IMR-90 (cell line): ENCODE measurements around the gene WNT4. TPM values are rescaled to one million over a fixed set of nuclear protein-coding genes. Genes with fewer than 3 reads are reported as not detected.
A peak's percentile ranks its signal among the peaks of the same experiment; 100 is the strongest.

ENCODE experiments used
- ATAC-seq: fragments of 200-7000 bp; cut with Tn5 transposase; 2 replicates; pipeline ENCODE4 v1.9.1; 2020; ENCODE audit warnings: low read depth, mild to moderate bottlenecking, moderate library complexity
- BruUV-seq: library from RNA; stranded (reverse); fragments of 400-500 nt; replicated peaks from 2 replicates; lab custom pipeline; 2021; lab: Mats Ljungman, UMichigan
- CTCF ChIA-PET: fragments of 300-600 bp; formaldehyde crosslinking; extraction: SDS; loops from one replicate; lab custom pipeline; 2021; ENCODE audit warnings: antibody characterized with exemption; lab: Yijun Ruan, JAX
- POLR2A ChIA-PET: fragments of 300-600 bp; sonication (Branson Sonifier 250); formaldehyde crosslinking; loops from one replicate; lab custom pipeline; 2022; ENCODE audit warnings: antibody characterized with exemption; ENCODE audit not compliant: unreplicated experiment; lab: Charles Lee
- DNase-seq: peaks from one replicate; pipeline ENCODE4 v3.0.0; 2013
- H2AFZ ChIP-seq: replicated peaks from 2 replicates; pipeline ENCODE3; 2013; ENCODE audit warnings: low read length, mild to moderate bottlenecking; ENCODE audit not compliant: poor library complexity
- H2AK5ac ChIP-seq: 2 replicates; pipeline ENCODE4 v1.6.1; 2013; ENCODE audit warnings: low read depth, low read length, inconsistent platforms
- H2AK9ac ChIP-seq: replicated peaks from 2 replicates; pipeline ENCODE3; 2013; ENCODE audit warnings: mild to moderate bottlenecking, low read depth, low read length, moderate library complexity; ENCODE audit not compliant: poor library complexity
- H2BK120ac ChIP-seq: 2 replicates; pipeline ENCODE4 v1.6.1; 2013; ENCODE audit warnings: low read depth, low read length, inconsistent platforms
- H2BK15ac ChIP-seq: 3 replicates; pipeline ENCODE4 v1.6.1; 2013; ENCODE audit warnings: low read depth, low read length, inconsistent platforms
- H2BK20ac ChIP-seq: 2 replicates; pipeline ENCODE4 v1.6.1; 2013; ENCODE audit warnings: low read depth, mild to moderate bottlenecking, inconsistent platforms, low read length, moderate library complexity
- H2BK5ac ChIP-seq: 2 replicates; pipeline ENCODE4 v1.6.1; 2013; ENCODE audit warnings: mild to moderate bottlenecking, low read depth, low read length, inconsistent platforms; ENCODE audit not compliant: poor library complexity, severe bottlenecking
- H3K14ac ChIP-seq: replicated peaks from 2 replicates; pipeline ENCODE4 v1.6.1; 2013; ENCODE audit warnings: low read depth, low read length, inconsistent platforms
- H3K18ac ChIP-seq: 2 replicates; pipeline ENCODE4 v1.6.1; 2013; ENCODE audit warnings: low read depth, low read length, control low read depth
- H3K23ac ChIP-seq: 2 replicates; pipeline ENCODE4 v1.6.1; 2013; ENCODE audit warnings: low read depth, low read length, inconsistent platforms
- H3K27ac ChIP-seq: 2 replicates; pipeline ENCODE4 v1.5.1; 2013; ENCODE audit warnings: mild to moderate bottlenecking, control low read depth, low read length; ENCODE audit not compliant: insufficient read depth
- H3K27me3 ChIP-seq: 2 replicates; pipeline ENCODE4 v1.6.1; 2013; ENCODE audit warnings: low read length; ENCODE audit not compliant: control insufficient read depth, insufficient read depth
- H3K36me3 ChIP-seq: 2 replicates; pipeline ENCODE4 v1.6.1; 2013; ENCODE audit warnings: low read length, mixed read lengths; ENCODE audit not compliant: control insufficient read depth, insufficient read depth
- H3K4ac ChIP-seq: 2 replicates; pipeline ENCODE4 v1.6.1; 2013; ENCODE audit warnings: low read depth, low read length, inconsistent platforms
- H3K4me1 ChIP-seq: 2 replicates; pipeline ENCODE4 v1.6.1; 2013; ENCODE audit warnings: low read length, mixed read lengths; ENCODE audit not compliant: control insufficient read depth, insufficient read depth
- H3K4me2 ChIP-seq: 2 replicates; pipeline ENCODE4 v1.6.1; 2013; ENCODE audit warnings: low read depth, mild to moderate bottlenecking, control low read depth, low read length, moderate library complexity
- H3K4me3 ChIP-seq: 2 replicates; pipeline ENCODE4 v1.5.1; 2013; ENCODE audit warnings: low read depth, mild to moderate bottlenecking, control low read depth, low read length, moderate library complexity; ENCODE audit not compliant: insufficient read depth
- H3K56ac ChIP-seq: 2 replicates; pipeline ENCODE4 v1.6.1; 2013; ENCODE audit warnings: low read length, inconsistent platforms; ENCODE audit not compliant: insufficient read depth; ENCODE audit errors: extremely low read depth
- H3K79me1 ChIP-seq, 2 experiments: 2 replicates each; pipeline ENCODE4 v1.6.1; 2013; ENCODE audit warnings: low read length in 2 of 2, inconsistent platforms in 1 of 2, low read depth in 1 of 2
- H3K9ac ChIP-seq: 2 replicates; pipeline ENCODE4 v1.6.1; 2013; ENCODE audit warnings: low read depth, low read length, control low read depth
- H3K9me1 ChIP-seq: 2 replicates; pipeline ENCODE4 v1.6.1; 2013; ENCODE audit warnings: low read length, inconsistent platforms; ENCODE audit not compliant: insufficient read depth
- H3K9me3 ChIP-seq: 2 replicates; pipeline ENCODE4 v1.6.1; 2013; ENCODE audit warnings: low read length; ENCODE audit not compliant: control insufficient read depth, insufficient read depth
- H4K20me1 ChIP-seq: 2 replicates; pipeline ENCODE4 v1.6.1; 2013; ENCODE audit warnings: low read length, inconsistent platforms; ENCODE audit not compliant: insufficient read depth
- H4K5ac ChIP-seq: 2 replicates; pipeline ENCODE4 v1.6.1; 2013; ENCODE audit warnings: mild to moderate bottlenecking, low read depth, low read length, control low read depth
- H4K8ac ChIP-seq, 2 experiments: 2 replicates each; pipeline ENCODE4 v1.6.1; 2013; ENCODE audit warnings: low read depth in 2 of 2, low read length in 2 of 2, control low read depth in 1 of 2, inconsistent platforms in 1 of 2
- H4K91ac ChIP-seq: 2 replicates; pipeline ENCODE4 v1.6.1; 2013; ENCODE audit warnings: low read depth, low read length, inconsistent platforms; ENCODE audit not compliant: insufficient read depth
- CEBPB ChIP-seq: IDR thresholded peaks from 2 replicates; pipeline ENCODE4 v1.6.1; 2012; ENCODE audit warnings: low read depth, low read length, improper control_type of control experiment
- CTCF ChIP-seq: conservative IDR thresholded peaks from 2 replicates; pipeline ENCODE4 v1.5.1; 2012; ENCODE audit warnings: mild to moderate bottlenecking, low read depth, low read length, improper control_type of control experiment
- ELK1 ChIP-seq: fragments of 150-350 bp; IDR thresholded peaks from 2 replicates; pipeline ENCODE4 v1.6.1; 2016; ENCODE audit warnings: low read depth, mild to moderate bottlenecking, low read length, moderate library complexity, borderline replicate concordance
- FOS ChIP-seq: fragments of 150-350 bp; IDR thresholded peaks from 2 replicates; pipeline ENCODE4 v1.6.1; 2016; ENCODE audit warnings: low read depth, low read length
- WGBS, 2 experiments: methylation state at CpG; one replicate each; pipeline versions ENCODE4 v1.1.5 to v1.1.7; 2013; ENCODE audit warnings: missing lambda C conversion rate in 2 of 2; ENCODE audit not compliant: insufficient read length in 1 of 2; ENCODE audit errors: extremely low coverage in 2 of 2; 5-methylcytosine and 5-hydroxymethylcytosine counted together
- dilution Hi-C: fragments of 300-500 bp; cut with HindIII; formaldehyde crosslinking; loops from one replicate; pipeline ENCODE4 v1.14.3; 2018; ENCODE audit warnings: low sequenced_read_pairs; ENCODE audit not compliant: unreplicated experiment
- in situ Hi-C: fragments of 300-500 bp; cut with MboI; formaldehyde crosslinking; loops from 3 replicates; pipeline ENCODE4 v1.14.3; 2019; ENCODE audit warnings: low sequenced_read_pairs, inconsistent platforms, mixed read lengths
- intact Hi-C: fragments of 100-400 bp; cut with micrococcal nuclease; formaldehyde crosslinking; loops from 2 replicates; pipeline ENCODE4 v1.10.0; 2022
- polyA plus RNA-seq, 3 experiments: library from polyadenylated mRNA; depleted of rRNA; stranded (reverse); fragments of >200 nt; gene quantifications; 2 replicates each; pipeline ENCODE4 v1.2.3, GENCODE V29; 2012; ENCODE audit warnings: low replicate concordance in 1 of 3
- total RNA-seq: library from RNA; depleted of rRNA; stranded (reverse); fragments of >200 nt; gene quantifications from 2 replicates; pipeline ENCODE4 v1.2.3, GENCODE V29; 2012

The WNT4 gene
- total and polyA plus RNA-seq, 2 of the 4 experiments (the other 2 are of a cell fraction): not detected

- dilution Hi-C loops (no loop called here), in situ Hi-C loops (no loop called here), intact Hi-C loops (loop anchor here (1.0 to 5.0 kb wide), 2 partner anchors 215 to 284 kb away; no protein-coding TSS in a partner anchor)
- Histone ChIP-seq H2AK9ac (no peak overlapping the region), H3K9ac (no peak overlapping the region), H3K56ac (no peak overlapping the region), H4K5ac (no peak overlapping the region), H3K27me3 (peaks cover 9% of the 10 kb centered on the region), H4K20me1 (peaks cover 13% of the 10 kb centered on the region), H2AK5ac (no peak overlapping the region), H3K9me3 (no peaks in the 10 kb centered on the region), H3K36me3 (no peaks in the 10 kb centered on the region), H2BK120ac (no peak overlapping the region), H2BK5ac (no peak overlapping the region), H3K4me3 (no peak overlapping the region), H3K4me2 (no peak overlapping the region), H3K23ac (no peak overlapping the region), H3K4ac (no peak overlapping the region), H4K91ac (no peak overlapping the region), H3K27ac (no peak overlapping the region), H2BK15ac (no peak overlapping the region), H2BK20ac (no peak overlapping the region), H3K9me1 (peaks cover 6% of the 10 kb centered on the region; the same call in 1 of the 2 replicates), H3K18ac (no peak overlapping the region), H4K8ac (no peak overlapping the region), H3K14ac (no peak overlapping the region), H3K79me1 (no peaks in the 10 kb centered on the region), H2AFZ (no peak overlapping the region), H3K4me1 (peaks cover 6% of the 10 kb centered on the region)
- WGBS, 2 experiments: 86% methylated on average over 7 of the region's 15 CpGs; no CpG with 5 or more reads in 1 of the 2 experiments
- peak; percentile 37; the same call in 1 of the 2 replicates for TF ChIP-seq FOS
- TF ChIP-seq ELK1: no peak
- TF ChIP-seq CEBPB: peak; percentile 3; the same call in 1 of the 2 replicates
- TF ChIP-seq CTCF: no peak
- ATAC-seq: peak; percentile 82
- POLR2A ChIA-PET: no interaction called here
- CTCF ChIA-PET: interaction anchor here (1.1 kb wide), 1 partner anchor 141 kb away, joined by 3 read pairs; no protein-coding TSS in a partner anchor
- peak; percentile 71 for DNase-seq
- BruUV-seq: no TSS peak
Observed at GRCh38 chr1:22132517-22133235, 10.2 kb downstream of the WNT4 start.
